HepG2 (cell line): ENCODE data around the gene ARHGEF37. TPM values are rescaled to one million over a fixed set of nuclear protein-coding genes. Genes with fewer than 3 reads are reported as not detected.

ENCODE experiments used
- EP300 ChIP-seq, 3 experiments: sonication (generic) in 1 of 3; formaldehyde crosslinking in 1 of 3; IDR thresholded peaks; 2 replicates each; pipeline versions ENCODE4 v1.5.1 to v1.6.1; 2011 to 2020; ENCODE audit warnings: low read depth in 2 of 3, low read length in 2 of 3, borderline replicate concordance in 1 of 3, improper control_type of control experiment in 1 of 3, mild to moderate bottlenecking in 1 of 3, missing genetic modification reagents in 1 of 3, moderate library complexity in 1 of 3
- HOXA3 ChIP-seq: sonication (generic); formaldehyde crosslinking; IDR thresholded peaks from 2 replicates; pipeline ENCODE4 v1.5.0; 2020; ENCODE audit warnings: missing genetic modification reagents
- MEIS2 ChIP-seq: sonication (generic); formaldehyde crosslinking; IDR thresholded peaks from 2 replicates; pipeline ENCODE4 v1.9.0; 2021; ENCODE audit warnings: mild to moderate bottlenecking, missing genetic modification reagents
- MXD1 ChIP-seq: sonication (generic); formaldehyde crosslinking; IDR thresholded peaks from 2 replicates; pipeline ENCODE4 v1.4.0; 2020; ENCODE audit warnings: mild to moderate bottlenecking, missing genetic modification reagents
- NFYB ChIP-seq: sonication (generic); formaldehyde crosslinking; IDR thresholded peaks from 2 replicates; pipeline ENCODE4 v1.4.0; 2020; ENCODE audit warnings: missing genetic modification reagents
- NFYC ChIP-seq: IDR thresholded peaks from 2 replicates; pipeline ENCODE4 v1.6.1; 2016; ENCODE audit warnings: missing genetic modification reagents, missing compliant biosample characterization
- NR2C2 ChIP-seq: sonication (generic); formaldehyde crosslinking; IDR thresholded peaks from 2 replicates; pipeline ENCODE4 v1.4.0; 2020; ENCODE audit warnings: missing genetic modification reagents, mild to moderate bottlenecking, moderate library complexity, borderline replicate concordance
- PATZ1 ChIP-seq: sonication (generic); formaldehyde crosslinking; IDR thresholded peaks from 2 replicates; pipeline ENCODE4 v1.4.0; 2020; ENCODE audit warnings: missing genetic modification reagents
- PHF8 ChIP-seq: sonication (generic); formaldehyde crosslinking; IDR thresholded peaks from 2 replicates; pipeline ENCODE4 v1.5.0; 2020; ENCODE audit warnings: missing genetic modification reagents
- SALL1 ChIP-seq: sonication (generic); formaldehyde crosslinking; IDR thresholded peaks from 2 replicates; pipeline ENCODE4 v1.8.0; 2022; ENCODE audit warnings: mild to moderate bottlenecking, missing genetic modification reagents
- THRA ChIP-seq: sonication (generic); formaldehyde crosslinking; IDR thresholded peaks from 2 replicates; pipeline ENCODE4 v1.4.0; 2020; ENCODE audit warnings: missing genetic modification reagents, borderline replicate concordance
- ZBTB25 ChIP-seq: IDR thresholded peaks from 2 replicates; pipeline ENCODE4 v1.6.1; 2018; ENCODE audit warnings: missing genetic modification reagents
- ZBTB43 ChIP-seq: sonication (generic); formaldehyde crosslinking; conservative IDR thresholded peaks from 2 replicates; pipeline ENCODE4 v1.4.0; 2020; ENCODE audit warnings: missing genetic modification reagents
- ZKSCAN8 ChIP-seq: IDR thresholded peaks from 2 replicates; pipeline ENCODE4 v1.6.1; 2016; ENCODE audit warnings: borderline replicate concordance, missing genetic modification reagents, missing compliant biosample characterization
- ZNF44 ChIP-seq: sonication (generic); formaldehyde crosslinking; IDR thresholded peaks from 2 replicates; pipeline ENCODE4 v1.5.1; 2020; ENCODE audit warnings: mild to moderate bottlenecking, missing genetic modification reagents
- ZNF496 ChIP-seq: sonication (generic); formaldehyde crosslinking; IDR thresholded peaks from 2 replicates; pipeline ENCODE4 v1.8.1; 2023; ENCODE audit warnings: mild to moderate bottlenecking, moderate library complexity, missing genetic modification reagents; ENCODE audit not compliant: insufficient replicate concordance
- ZNF570 ChIP-seq: sonication (generic); formaldehyde crosslinking; IDR thresholded peaks from 2 replicates; pipeline ENCODE4 v1.4.0; 2020; ENCODE audit warnings: mild to moderate bottlenecking, missing genetic modification reagents, borderline replicate concordance
- ZNF687 ChIP-seq: sonication (generic); formaldehyde crosslinking; IDR thresholded peaks from 2 replicates; pipeline ENCODE4 v1.5.1; 2020; ENCODE audit warnings: mild to moderate bottlenecking, missing genetic modification reagents, moderate library complexity
- polyA plus RNA-seq, 8 experiments: library from polyadenylated mRNA; depleted of rRNA in 3 of 8; stranded (reverse) in 7 of 8; unstranded in 1 of 8; fragments of >200 nt; fragmentation: Illumina TruSeq in 4 of 8; extraction: Trizol in 4 of 8; gene quantifications; 2 replicates each; pipeline versions ENCODE4 v1.2.1 to v1.2.3, GENCODE V29; 2011 to 2016; ENCODE audit warnings: low read depth in 4 of 8, missing spikeins in 1 of 8, mixed read lengths in 1 of 8; ENCODE audit not compliant: insufficient read depth in 1 of 8
- total RNA-seq, 5 experiments: library from RNA; depleted of rRNA; stranded (reverse); fragments of >200 nt; fragmentation: Illumina TruSeq; extraction: Trizol; gene quantifications; 2 replicates each; pipeline ENCODE4 v1.2.3, GENCODE V29; 2016; ENCODE audit warnings: low read depth in 1 of 5

Gene ARHGEF37
- total and polyA plus RNA-seq, 2 of the 13 experiments (the other 11 are each of a cell fraction or from before 2014, with no cell fraction given) = 0.18 to 0.27 TPM

GRCh38 chr5:149641000-149641576 lies 59.8 kb downstream of the ARHGEF37 start (continued):
- TF ChIP-seq EP300 (IDR thresholded peaks at IDR 0.05; ENCODE audit: low read depth in 2 of 2, low read length in 2 of 2) (peak in 1 of 2 experiments; percentile 47; a peak in 1 of 4 replicates), EP300 (CRISPR knock-in tag; IDR thresholded peaks at IDR 0.05; ENCODE audit: borderline replicate concordance) (no peak), SALL1 (peak; percentile 27; the same call in 1 of the 2 replicates), ZKSCAN8 (CRISPR knock-in tag) (no peak), MEIS2 (0 out of 2 replicates have a peak, but pooled peaks have one; percentile 18), ZBTB25 (no peak), ZNF44 (CRISPR knock-in tag) (0 out of 2 replicates have a peak, but pooled peaks have one; percentile 27), PHF8 (CRISPR knock-in tag) (0 out of 2 replicates have a peak, but pooled peaks have one; percentile 34), ZNF570 (CRISPR knock-in tag) (0 out of 2 replicates have a peak, but pooled peaks have one; percentile 38), NFYC (CRISPR knock-in tag) (peak; percentile 62), PATZ1 (no peak), MXD1 (CRISPR knock-in tag) (0 out of 2 replicates have a peak, but pooled peaks have one; percentile 21), ZNF496 (CRISPR knock-in tag) (no peak), NR2C2 (peak; percentile 87), NFYB (CRISPR knock-in tag) (peak; percentile 74), THRA (CRISPR knock-in tag) (peak; percentile 95), ZBTB43 (CRISPR knock-in tag) (no peak), HOXA3 (CRISPR knock-in tag) (peak; percentile 76), ZNF687 (CRISPR knock-in tag) (peak; percentile 56)
